Measurements from ENCODE around the gene SCUBE3.

Gene SCUBE3

GRCh38 chr6:35213824-35214756 lies at the start of gene SCUBE3:
TSS of gene SCUBE3 (plus strand) at chr6:35213956. CDS start at chr6:35214419, 463 bp downstream.
- no peak for DNase-seq (ENCODE audit: low spot score)

DNA sequence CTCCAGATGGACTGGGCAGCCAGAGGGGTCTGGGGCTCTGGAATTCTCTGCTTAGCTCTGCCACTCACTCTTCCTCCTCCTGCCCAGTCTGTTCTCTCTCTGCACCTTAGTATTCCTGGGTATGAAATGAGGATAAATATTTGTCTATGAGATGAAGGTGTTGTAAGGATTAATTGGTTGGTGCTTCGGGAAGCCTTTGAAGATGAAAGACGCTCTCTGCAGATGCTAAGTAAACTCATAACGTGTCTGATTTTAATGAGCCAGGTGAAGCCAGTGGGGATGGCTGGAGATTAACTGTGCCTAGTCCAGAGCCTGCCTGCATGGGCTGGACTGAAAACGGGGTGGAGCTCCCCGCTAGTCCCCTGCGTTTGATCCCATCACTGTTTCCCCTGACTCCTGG lies 49.5 kb upstream of the SCUBE3 start:
- no peak for DNase-seq (ENCODE audit: low spot score)

DNA sequence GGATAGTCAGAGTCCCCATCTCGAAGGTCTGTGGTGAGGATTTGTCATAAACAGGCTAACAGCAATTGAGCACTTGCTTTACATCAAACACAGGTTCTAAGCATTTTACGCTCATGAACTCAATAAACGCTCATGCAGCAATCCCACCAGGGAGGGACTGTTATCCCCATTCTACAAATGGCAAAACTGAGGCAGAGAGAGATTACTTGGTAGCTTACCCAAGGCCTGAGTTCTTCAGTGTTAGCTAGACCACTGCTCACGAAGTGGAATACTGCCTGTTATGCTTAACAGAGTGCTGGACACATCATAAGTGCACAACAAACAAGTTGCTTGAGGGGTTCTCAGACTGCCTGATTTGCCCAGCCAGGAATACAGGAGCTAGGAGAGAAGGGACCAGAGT lies 48.9 kb upstream of the SCUBE3 start:
- no peak for DNase-seq (ENCODE audit: low spot score)

GRCh38 chr6:35165630-35166071 lies 48.1 kb upstream of the SCUBE3 start:
- no peak for DNase-seq (ENCODE audit: low spot score)

GRCh38 chr6:35166116-35166515 lies 47.6 kb upstream of the SCUBE3 start:
- DNase-seq (ENCODE audit: low spot score), result no peak

GRCh38 chr6:35166520-35166919 lies 47.2 kb upstream of the SCUBE3 start:
- no peak for DNase-seq (ENCODE audit: low spot score)

DNA sequence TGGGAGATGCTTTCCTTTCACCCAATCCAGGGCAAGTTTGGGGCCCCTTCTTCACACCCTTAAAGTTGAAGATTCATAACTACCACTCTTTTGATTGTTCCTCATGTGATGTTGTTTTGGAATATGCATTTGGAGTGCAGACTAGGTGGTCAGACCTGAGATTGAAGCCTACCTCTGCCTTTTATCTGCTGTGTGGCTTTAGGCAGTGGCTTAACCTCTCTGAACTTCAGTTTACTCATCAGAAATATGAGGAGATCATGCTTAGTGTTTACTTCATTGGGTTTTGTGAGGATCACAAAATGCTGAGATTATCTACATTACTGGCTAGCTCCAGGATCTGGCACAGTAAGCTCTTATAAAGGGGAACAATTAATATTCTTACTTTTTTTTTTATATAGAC lies 46.3 kb upstream of the SCUBE3 start:
- no peak for DNase-seq (ENCODE audit: low spot score)

DNA sequence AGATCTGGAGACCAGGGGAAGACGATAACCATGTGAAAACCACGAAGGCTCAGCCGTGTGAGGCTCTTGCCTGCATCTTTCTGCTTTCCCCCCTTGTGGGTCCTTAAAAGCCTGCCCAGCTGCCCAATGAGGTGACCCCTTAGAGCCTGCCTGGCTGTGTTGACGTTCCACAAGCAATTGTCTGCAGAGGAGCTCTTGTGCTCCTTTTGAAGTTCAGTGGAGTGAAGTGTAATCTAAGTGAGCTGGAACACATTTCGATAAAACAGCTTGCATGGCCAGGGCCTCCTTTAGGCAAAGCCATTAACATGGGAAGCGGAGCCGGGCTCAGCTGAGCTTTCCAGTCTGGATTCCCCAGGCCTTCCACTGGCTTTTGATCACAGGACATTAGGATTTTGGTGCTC lies 45.3 kb upstream of the SCUBE3 start:
- DNase-seq (ENCODE audit: low spot score), result no peak

DNA sequence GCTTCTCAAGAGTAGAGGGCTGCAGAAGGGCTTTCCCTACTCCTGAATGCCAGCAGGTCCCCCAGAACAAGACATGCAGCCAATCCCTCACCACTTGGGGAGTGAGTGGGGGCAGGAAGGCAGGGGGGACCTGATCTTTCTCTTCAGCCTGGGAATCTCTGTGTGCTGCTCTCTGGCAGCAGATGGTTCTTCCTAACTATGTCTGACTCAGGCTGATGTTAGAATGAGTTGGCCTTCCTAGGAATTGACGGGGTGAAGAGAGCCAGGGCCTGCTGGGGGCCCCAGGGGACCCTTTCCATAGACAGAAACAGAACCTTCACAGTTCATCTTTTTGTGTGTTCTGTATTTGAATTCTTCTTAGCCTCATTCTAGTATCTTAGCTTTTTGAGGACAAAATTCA lies 43.6 kb upstream of the SCUBE3 start:
- DNase-seq (ENCODE audit: low spot score), result no peak

- no peak for DNase-seq (ENCODE audit: low spot score)
These were observed 42.9 kb upstream of the SCUBE3 start for GRCh38 chr6:35170891-35171290.

DNA sequence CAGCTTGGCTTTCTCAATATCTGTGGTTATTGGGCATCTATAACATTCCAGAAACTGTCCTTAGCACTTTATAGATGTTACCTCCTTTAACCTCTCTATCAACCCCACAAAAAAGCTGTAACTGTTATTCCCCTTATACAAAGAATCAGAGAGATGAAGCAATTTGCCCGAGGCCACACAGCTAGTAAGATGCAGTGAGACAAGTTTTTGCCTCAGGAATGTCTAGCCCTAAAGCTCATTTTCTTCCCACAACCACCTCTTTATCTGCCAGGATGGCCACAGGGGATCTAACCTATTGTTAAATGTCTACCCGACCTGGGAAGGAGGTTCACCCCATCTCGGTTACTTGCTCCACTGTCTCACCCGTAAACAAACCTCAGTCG lies 40.7 kb upstream of the SCUBE3 start:
- DNase-seq (ENCODE audit: low spot score), result no peak

DNA sequence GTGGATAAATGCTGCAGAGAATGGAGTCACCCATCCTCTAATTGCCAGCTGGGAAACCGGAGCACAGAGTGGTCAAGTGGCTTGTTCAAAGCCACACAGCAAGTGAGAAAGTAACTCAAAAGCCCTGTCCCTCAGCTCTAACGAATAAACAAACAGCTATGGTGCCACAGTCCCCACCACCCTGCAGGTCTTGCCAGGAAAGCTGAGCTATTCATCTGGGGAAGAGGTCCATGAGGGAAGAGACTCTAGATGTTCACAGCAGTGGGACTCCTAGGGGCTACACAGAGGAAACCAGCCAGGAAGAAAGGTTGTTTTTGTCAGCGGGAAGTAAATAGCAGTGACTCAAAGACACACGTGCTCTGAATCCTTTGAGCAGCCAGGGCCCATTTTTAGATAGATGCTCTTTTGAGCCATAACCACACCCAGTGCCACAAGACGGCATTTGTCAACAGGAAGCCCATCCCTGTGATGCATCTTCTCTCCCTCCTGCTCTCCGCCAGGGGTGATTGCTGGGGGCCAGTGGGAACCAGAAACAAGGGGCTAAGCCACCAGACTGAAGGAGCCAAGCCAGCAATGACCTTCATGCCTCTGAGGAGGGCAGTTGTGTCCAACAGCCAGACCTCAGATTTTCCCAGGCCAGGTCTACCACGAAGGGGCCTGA lies 40.2 kb upstream of the SCUBE3 start:
- peak; percentile 7 for DNase-seq (ENCODE audit: low spot score)

- DNase-seq (ENCODE audit: low spot score), result no peak
These were observed 39.7 kb upstream of the SCUBE3 start for GRCh38 chr6:35174088-35174434.

- DNase-seq (ENCODE audit: low spot score), result no peak
These were observed 39.3 kb upstream of the SCUBE3 start for GRCh38 chr6:35174501-35174900.

- DNase-seq (ENCODE audit: low spot score), result no peak
These were observed 37.3 kb upstream of the SCUBE3 start for GRCh38 chr6:35176301-35177024.

GRCh38 chr6:35177157-35177556 lies 36.6 kb upstream of the SCUBE3 start:
- peak; percentile 45 for DNase-seq (ENCODE audit: low spot score)

- no peak for DNase-seq (ENCODE audit: low spot score)
These were observed 36.2 kb upstream of the SCUBE3 start for GRCh38 chr6:35177596-35177995.

GRCh38 chr6:35178012-35178411 lies 35.7 kb upstream of the SCUBE3 start:
- DNase-seq (ENCODE audit: low spot score), result no peak

- peak; percentile 15 for DNase-seq (ENCODE audit: low spot score)
These were observed 34.6 kb upstream of the SCUBE3 start for GRCh38 chr6:35178932-35179832.

DNA sequence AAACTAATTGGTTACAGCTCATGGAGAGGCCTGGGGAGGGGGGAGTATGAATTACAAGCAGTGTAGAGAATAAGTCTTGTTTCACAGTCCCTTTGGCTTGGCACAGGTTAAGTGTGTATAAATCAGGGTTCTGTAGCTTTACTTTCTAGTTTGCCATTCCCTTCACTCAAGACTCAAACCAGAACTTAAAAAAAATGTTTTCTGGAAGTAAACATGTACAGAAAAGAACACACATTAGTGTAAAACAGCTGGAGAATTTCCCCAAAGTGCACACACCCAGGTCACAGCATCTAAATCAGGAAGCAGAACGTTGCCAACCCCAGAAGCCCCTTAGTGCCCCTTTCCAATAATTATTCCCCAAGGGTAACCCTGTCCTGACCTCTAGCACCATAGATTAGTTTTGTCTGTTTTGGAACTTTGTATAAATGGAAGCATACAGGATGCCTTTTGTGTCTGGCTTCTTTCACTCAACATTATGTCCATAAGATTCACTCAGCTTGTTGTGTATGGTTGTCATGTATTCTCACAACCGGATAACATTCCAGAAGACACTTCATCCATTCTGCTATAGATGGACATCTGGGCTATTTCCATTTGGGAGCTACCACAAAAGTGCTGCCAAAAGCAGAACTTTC lies 33.7 kb upstream of the SCUBE3 start:
- DNase-seq (ENCODE audit: low spot score), result no peak

GRCh38 chr6:35181308-35181932 lies 32.3 kb upstream of the SCUBE3 start:
- no peak for DNase-seq (ENCODE audit: low spot score)
